ENCODE results near the gene NAPA.

NAPA gene

GRCh38 chr19:47538812-47539211, 23.9 kb upstream of the NAPA start:
- Histone ChIP-seq H3K9me3 (ENCODE audit: insufficient read depth, low read length) (no peaks in the 10 kb centered on the region), H3K4me3 (ENCODE audit: insufficient read length, low read depth) (no peak overlapping the region), H3K9ac (ENCODE audit: insufficient read length, low read depth) (no peak overlapping the region), H3K4me1 (ENCODE audit: insufficient read depth, insufficient read length) (peaks cover 3% of the 10 kb centered on the region), H3K36me3 (ENCODE audit: insufficient read depth, insufficient read length, low read length) (no peaks in the 10 kb centered on the region), H3K27me3 (ENCODE audit: insufficient read depth, insufficient read length) (no peaks in the 10 kb centered on the region)
- TF ChIP-seq SUZ12 (IDR thresholded peaks at IDR 0.05; ENCODE audit: extremely low read depth, insufficient read depth, insufficient read length) (no peak), YY1 (IDR thresholded peaks at IDR 0.05; ENCODE audit: insufficient read depth, insufficient read length) (no peak), ZNF274 (IDR thresholded peaks at IDR 0.05; ENCODE audit: low read depth, low read length) (no peak)
- DNase-seq (ENCODE audit: low read depth, low spot score) = no peak

DNA sequence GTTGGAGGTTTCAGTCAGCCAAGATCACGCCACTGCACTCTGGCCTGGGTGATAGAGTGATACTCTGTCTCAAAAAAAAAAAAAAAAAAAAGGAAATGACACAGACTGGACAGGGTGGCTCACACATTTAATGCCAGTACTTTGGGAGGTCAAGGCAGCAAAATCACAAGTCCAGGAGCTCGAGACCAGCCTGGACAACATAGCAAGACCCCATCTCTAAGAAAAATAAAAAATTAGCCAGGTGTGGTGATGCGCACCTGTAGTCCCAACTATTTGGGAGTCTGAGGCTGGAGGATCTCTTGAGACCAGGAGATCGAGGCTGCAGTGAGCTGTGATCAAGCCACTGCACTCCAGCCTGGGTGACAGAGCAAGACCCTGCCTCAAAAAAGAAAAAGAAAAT, 22.6 kb upstream of the NAPA start:
- no peak overlapping the region for H3K4me3 ChIP-seq (ENCODE audit: insufficient read length, low read depth)
- DNase-seq (ENCODE audit: low read depth, low spot score) = no peak
- no peaks in the 10 kb centered on the region for H3K9me3 ChIP-seq (ENCODE audit: insufficient read depth, low read length)
- no peak overlapping the region for H3K9ac ChIP-seq (ENCODE audit: insufficient read length, low read depth)
- no peak for TF ChIP-seq ZNF274 (IDR thresholded peaks at IDR 0.05; ENCODE audit: low read depth, low read length)
- TF ChIP-seq YY1 (IDR thresholded peaks at IDR 0.05; ENCODE audit: insufficient read depth, insufficient read length) = no peak
- no peak for TF ChIP-seq SUZ12 (IDR thresholded peaks at IDR 0.05; ENCODE audit: extremely low read depth, insufficient read depth, insufficient read length)
- H3K27me3 ChIP-seq (ENCODE audit: insufficient read depth, insufficient read length) = no peaks in the 10 kb centered on the region
- H3K4me1 ChIP-seq (ENCODE audit: insufficient read depth, insufficient read length) = peaks cover 3% of the 10 kb centered on the region
- H3K36me3 ChIP-seq (ENCODE audit: insufficient read depth, insufficient read length, low read length) = no peaks in the 10 kb centered on the region

GRCh38 chr19:47534628-47535027, 19.8 kb upstream of the NAPA start:
- Histone ChIP-seq H3K9me3 (ENCODE audit: insufficient read depth, low read length) (no peaks in the 10 kb centered on the region), H3K4me1 (ENCODE audit: insufficient read depth, insufficient read length) (peaks cover under 1% of the 10 kb centered on the region), H3K36me3 (ENCODE audit: insufficient read depth, insufficient read length, low read length) (no peaks in the 10 kb centered on the region), H3K27me3 (ENCODE audit: insufficient read depth, insufficient read length) (peaks cover 4% of the 10 kb centered on the region), H3K9ac (ENCODE audit: insufficient read length, low read depth) (no peak overlapping the region), H3K4me3 (ENCODE audit: insufficient read length, low read depth) (no peak overlapping the region)
- DNase-seq (ENCODE audit: low read depth, low spot score) = no peak
- TF ChIP-seq ZNF274 (IDR thresholded peaks at IDR 0.05; ENCODE audit: low read depth, low read length) = no peak
- no peak for TF ChIP-seq SUZ12 (IDR thresholded peaks at IDR 0.05; ENCODE audit: extremely low read depth, insufficient read depth, insufficient read length)
- TF ChIP-seq YY1 (IDR thresholded peaks at IDR 0.05; ENCODE audit: insufficient read depth, insufficient read length) = no peak

GRCh38 chr19:47531640-47532387, 17.0 kb upstream of the NAPA start:
- TF ChIP-seq YY1 (IDR thresholded peaks at IDR 0.05; ENCODE audit: insufficient read depth, insufficient read length) (no peak), SUZ12 (IDR thresholded peaks at IDR 0.05; ENCODE audit: extremely low read depth, insufficient read depth, insufficient read length) (no peak), ZNF274 (IDR thresholded peaks at IDR 0.05; ENCODE audit: low read depth, low read length) (no peak)
- H3K4me1 ChIP-seq (ENCODE audit: insufficient read depth, insufficient read length) = no peaks in the 10 kb centered on the region
- no peak for DNase-seq (ENCODE audit: low read depth, low spot score)
- peaks cover 4% of the 10 kb centered on the region for H3K27me3 ChIP-seq (ENCODE audit: insufficient read depth, insufficient read length)
- H3K9ac ChIP-seq (ENCODE audit: insufficient read length, low read depth) = no peak overlapping the region
- no peaks in the 10 kb centered on the region for H3K36me3 ChIP-seq (ENCODE audit: insufficient read depth, insufficient read length, low read length)
- no peaks in the 10 kb centered on the region for H3K9me3 ChIP-seq (ENCODE audit: insufficient read depth, low read length)
- H3K4me3 ChIP-seq (ENCODE audit: insufficient read length, low read depth) = no peak overlapping the region

GRCh38 chr19:47529018-47529742, 14.3 kb upstream of the NAPA start:
- TF ChIP-seq YY1 (IDR thresholded peaks at IDR 0.05; ENCODE audit: insufficient read depth, insufficient read length) (no peak), SUZ12 (IDR thresholded peaks at IDR 0.05; ENCODE audit: extremely low read depth, insufficient read depth, insufficient read length) (no peak), ZNF274 (IDR thresholded peaks at IDR 0.05; ENCODE audit: low read depth, low read length) (no peak)
- H3K4me1 ChIP-seq (ENCODE audit: insufficient read depth, insufficient read length) = no peaks in the 10 kb centered on the region
- DNase-seq (ENCODE audit: low read depth, low spot score) = no peak
- no peaks in the 10 kb centered on the region for H3K9me3 ChIP-seq (ENCODE audit: insufficient read depth, low read length)
- H3K36me3 ChIP-seq (ENCODE audit: insufficient read depth, insufficient read length, low read length) = no peaks in the 10 kb centered on the region
- H3K4me3 ChIP-seq (ENCODE audit: insufficient read length, low read depth) = no peak overlapping the region
- peaks cover 4% of the 10 kb centered on the region for H3K27me3 ChIP-seq (ENCODE audit: insufficient read depth, insufficient read length)
- H3K9ac ChIP-seq (ENCODE audit: insufficient read length, low read depth) = no peak overlapping the region

DNA sequence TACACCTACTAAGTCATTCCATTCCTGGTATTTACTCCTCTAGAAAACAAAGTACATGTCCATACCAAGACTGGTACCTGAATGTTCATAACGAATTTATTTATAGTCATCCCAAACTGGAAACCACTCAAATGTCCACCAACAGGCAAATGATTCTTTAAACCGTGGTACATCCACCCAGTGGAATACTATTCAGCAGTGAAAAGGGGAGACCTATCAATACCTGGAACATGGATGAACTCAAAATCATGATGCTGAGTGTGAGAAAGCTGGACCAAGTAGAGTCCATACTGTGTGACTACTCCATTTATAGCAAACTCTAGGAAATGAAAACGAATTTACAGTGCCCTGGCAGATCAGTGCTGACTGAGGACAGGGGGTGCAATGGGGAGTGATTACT, 11.9 kb upstream of the NAPA start:
- no peak for DNase-seq (ENCODE audit: low read depth, low spot score)
- H3K9me3 ChIP-seq (ENCODE audit: insufficient read depth, low read length) = no peaks in the 10 kb centered on the region
- H3K4me3 ChIP-seq (ENCODE audit: insufficient read length, low read depth) = no peak overlapping the region

DNA sequence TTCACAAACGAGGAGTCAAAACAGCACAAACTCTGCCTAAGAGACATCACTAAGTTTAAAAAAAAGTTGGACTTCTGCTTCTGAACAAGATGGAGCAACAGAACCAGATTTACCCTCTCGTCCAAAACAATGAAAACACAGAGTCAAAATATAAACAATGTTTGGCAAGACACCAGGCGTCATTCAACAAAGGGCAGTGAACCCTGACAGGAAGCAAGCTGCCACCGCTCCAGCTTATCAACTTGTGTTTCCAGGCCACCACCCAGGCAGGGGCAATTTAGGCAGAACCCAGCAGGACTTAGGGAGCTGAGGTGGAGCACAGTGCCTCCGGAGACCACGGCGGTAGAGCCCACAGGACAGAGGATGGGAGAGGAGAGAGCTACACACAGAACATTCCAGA, 8.6 kb upstream of the NAPA start:
- no peak for DNase-seq (ENCODE audit: low read depth, low spot score)
- no peaks in the 10 kb centered on the region for H3K36me3 ChIP-seq (ENCODE audit: insufficient read depth, insufficient read length, low read length)
- TF ChIP-seq SUZ12 (IDR thresholded peaks at IDR 0.05; ENCODE audit: extremely low read depth, insufficient read depth, insufficient read length) (no peak), ZNF274 (IDR thresholded peaks at IDR 0.05; ENCODE audit: low read depth, low read length) (no peak), YY1 (IDR thresholded peaks at IDR 0.05; ENCODE audit: insufficient read depth, insufficient read length) (no peak)
- no peaks in the 10 kb centered on the region for H3K4me1 ChIP-seq (ENCODE audit: insufficient read depth, insufficient read length)
- no peaks in the 10 kb centered on the region for H3K27me3 ChIP-seq (ENCODE audit: insufficient read depth, insufficient read length)
- no peaks in the 10 kb centered on the region for H3K9me3 ChIP-seq (ENCODE audit: insufficient read depth, low read length)
- no peak overlapping the region for H3K4me3 ChIP-seq (ENCODE audit: insufficient read length, low read depth)
- H3K9ac ChIP-seq (ENCODE audit: insufficient read length, low read depth) = no peak overlapping the region

More for the DNA sequence above, 11.9 kb upstream of the NAPA start:
- TF ChIP-seq YY1 (IDR thresholded peaks at IDR 0.05; ENCODE audit: insufficient read depth, insufficient read length) = no peak
- no peak for TF ChIP-seq ZNF274 (IDR thresholded peaks at IDR 0.05; ENCODE audit: low read depth, low read length)
- TF ChIP-seq SUZ12 (IDR thresholded peaks at IDR 0.05; ENCODE audit: extremely low read depth, insufficient read depth, insufficient read length) = no peak
- Histone ChIP-seq H3K27me3 (ENCODE audit: insufficient read depth, insufficient read length) (no peaks in the 10 kb centered on the region), H3K4me1 (ENCODE audit: insufficient read depth, insufficient read length) (no peaks in the 10 kb centered on the region), H3K36me3 (ENCODE audit: insufficient read depth, insufficient read length, low read length) (no peaks in the 10 kb centered on the region), H3K9ac (ENCODE audit: insufficient read length, low read depth) (no peak overlapping the region)

All from NT2/D1 (cell line).